GM23338 (cell line): ENCODE results near the gene UBE2Q2.

Experiments used
- CTCF ChIP-seq, 2 experiments: fragments of 200-600 bp in 1 of 2; sonication (generic) in 1 of 2; conservative IDR thresholded peaks; 2 replicates each; pipeline versions ENCODE4 v1.5.1 to v1.6.1; 2016 to 2017; ENCODE audit warnings: antibody characterized with exemption in 2 of 2, low read depth in 2 of 2, mild to moderate bottlenecking in 2 of 2, moderate library complexity in 1 of 2
- EZH2 ChIP-seq: fragments of 200-600 bp; sonication (generic); IDR thresholded peaks from one replicate; pipeline ENCODE4 v1.8.0; 2017; ENCODE audit warnings: antibody characterized with exemption, mild to moderate bottlenecking, low read depth; ENCODE audit not compliant: unreplicated experiment
- ZNF331 ChIP-seq: fragments of 250-450 bp; sonication (Bioruptor Pico); IDR thresholded peaks from 2 replicates; pipeline ENCODE4 v1.5.0; 2020; ENCODE audit warnings: low read depth, mild to moderate bottlenecking, moderate library complexity

GRCh38 chr15:75916978-75917377, 73.7 kb downstream of the UBE2Q2 start:
- no peak for TF ChIP-seq CTCF (conservative IDR thresholded peaks at IDR 0.05; ENCODE audit: low read depth in 2 of 2)
- TF ChIP-seq ZNF331 = no peak
- TF ChIP-seq EZH2 = no peak
